ENCODE data around the gene TAF4. TPM values are rescaled to one million over a fixed set of nuclear protein-coding genes. Genes with fewer than 3 reads are reported as not detected.
"Not testable (repeated sequence)": the region's sequence is repeated elsewhere in the genome, so short reads cannot be mapped to it uniquely, and the experiment has no call there.

The TAF4 gene
- total and polyA plus RNA-seq, 2 of the 13 experiments (the other 11 are each of a cell fraction or from before 2014, with no cell fraction given): 5.9 to 12.0 TPM

DNA sequence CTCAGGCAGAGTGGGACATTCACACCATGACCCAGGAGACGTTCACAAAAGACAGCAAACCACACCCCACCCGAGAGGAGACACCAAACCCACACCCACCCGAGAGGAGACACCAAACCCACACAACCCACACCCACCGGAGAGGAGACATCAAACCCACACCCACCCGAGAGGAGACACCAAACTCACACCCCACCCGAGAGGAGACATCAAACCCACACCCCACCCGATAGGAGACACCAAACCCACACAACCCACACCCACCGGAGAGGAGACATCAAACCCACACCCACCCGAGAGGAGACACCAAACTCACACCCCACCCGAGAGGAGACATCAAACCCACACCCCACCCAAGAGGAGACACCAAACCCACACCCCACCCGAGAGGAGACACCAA is 84.0 kb downstream of the TAF4 start:
- intact Hi-C loops (cut with micrococcal nuclease; ENCODE audit: unreplicated experiment); H2AFZ ChIP-seq (ENCODE audit: low read length); H3K9ac ChIP-seq (ENCODE audit: insufficient read depth, low read depth, low read length); H3K9me3 ChIP-seq (ENCODE audit: low read length); POLR2A ChIA-PET; H3K4me3 ChIP-seq (replicated peaks in 1 of 3; ENCODE audit: insufficient read depth in 1 of 3, low read depth in 2 of 3, low read length in 3 of 3); H3K4me1 ChIP-seq (ENCODE audit: insufficient read depth, low read length); H3K27me3 ChIP-seq (ENCODE audit: control insufficient read depth in 1 of 2, insufficient read depth in 2 of 2, low read length in 2 of 2); H3K27ac ChIP-seq (ENCODE audit: extremely low read length, insufficient read depth, low read length); DNase-seq (ENCODE audit: low spot score); H3K79me2 ChIP-seq (ENCODE audit: insufficient read depth, low read length); in situ Hi-C loops (cut with HindIII; ENCODE audit: extremely low pct_ligation_motif_present, low pct_unique_long_range_greater_than_20kb); H3K4me2 ChIP-seq (ENCODE audit: low read depth, low read length); BruUV-seq (replicated peaks); ATAC-seq: not testable (repeated sequence)
- Histone ChIP-seq H3K36me3 (replicated peaks in 1 of 2; ENCODE audit: control insufficient read depth in 1 of 2, insufficient read depth in 2 of 2, low read length in 2 of 2) (peaks cover 13 to 43% of the 10 kb centered on the region in 2 experiments), H4K20me1 (ENCODE audit: insufficient read depth, low read length) (peaks cover 16% of the 10 kb centered on the region; the same call in 1 of the 2 replicates)
- CTCF ChIA-PET (ENCODE audit: low intra/inter-chr PET ratio, low total read pairs): interaction anchor here (0.8 to 1.3 kb wide), 2 partner anchors 155 to 175 kb away, joined by 3 to 6 read pairs; no protein-coding TSS in a partner anchor
- FAIRE-seq: peak; percentile 36
- WGBS (ENCODE audit: low lambda C conversion rate): 87% methylated on average over 11 of the region's 11 CpGs

DNA sequence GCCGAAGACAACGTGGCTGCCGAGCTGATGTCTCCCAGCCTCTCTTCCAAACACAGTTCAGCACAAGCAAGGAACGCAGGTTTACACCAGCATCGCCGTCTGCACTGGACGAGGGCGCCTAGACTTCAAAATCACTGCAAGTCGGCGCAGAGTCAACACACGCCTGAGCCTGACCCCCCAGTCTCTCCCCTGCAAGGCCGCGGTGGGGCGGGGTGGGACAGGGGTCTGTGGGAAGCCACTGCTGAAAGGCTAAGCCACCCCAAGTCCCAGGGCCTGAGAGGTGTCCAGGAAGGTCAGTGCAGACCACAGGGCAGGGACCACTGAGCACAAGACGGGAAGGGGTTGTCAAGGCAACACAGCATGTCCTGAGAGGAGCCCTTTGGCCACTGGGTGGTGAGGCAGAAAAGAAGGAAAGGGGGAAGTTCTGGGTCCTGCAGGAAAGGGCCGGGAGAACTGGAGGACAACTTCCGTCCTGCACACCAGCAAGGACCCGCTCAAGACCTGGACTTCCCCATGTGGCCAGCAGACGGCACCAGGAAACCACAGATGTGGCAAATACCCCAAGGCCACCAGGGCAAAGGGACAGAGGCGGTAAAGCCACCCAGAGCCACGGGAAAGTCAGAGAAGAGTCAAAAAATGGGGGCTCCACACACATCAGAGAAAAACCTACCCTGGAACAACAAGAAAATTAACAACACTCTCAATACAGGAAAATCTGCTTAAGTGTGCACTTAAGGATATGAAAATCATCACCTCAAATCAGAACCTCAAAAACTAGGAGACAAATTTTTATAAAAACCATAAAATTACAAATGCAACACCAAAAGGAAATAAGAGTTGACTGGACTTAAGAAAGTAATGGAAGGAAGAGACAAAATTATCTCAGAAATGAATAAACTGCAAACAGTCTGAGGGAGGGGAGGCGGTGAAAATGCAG is 84.8 kb downstream of the TAF4 start:
- H2AFZ ChIP-seq (ENCODE audit: low read length): no peak overlapping the region
- intact Hi-C loops (cut with micrococcal nuclease; ENCODE audit: unreplicated experiment) (no loop called here), in situ Hi-C loops (cut with HindIII; ENCODE audit: extremely low pct_ligation_motif_present, low pct_unique_long_range_greater_than_20kb) (no loop called here)
- H3K27me3 ChIP-seq (ENCODE audit: control insufficient read depth in 1 of 2, insufficient read depth in 2 of 2, low read length in 2 of 2): no peaks in the 10 kb centered on the region
- no peak overlapping the region for H3K27ac ChIP-seq (ENCODE audit: extremely low read length, insufficient read depth, low read length)
- no peak overlapping the region for H3K4me2 ChIP-seq (ENCODE audit: low read depth, low read length)
- H3K9ac ChIP-seq (ENCODE audit: insufficient read depth, low read depth, low read length): no peak overlapping the region
- H4K20me1 ChIP-seq (ENCODE audit: insufficient read depth, low read length): peaks cover 20% of the 10 kb centered on the region; the same call in 1 of the 2 replicates
- 0 out of 2 replicates have a peak, but pooled peaks cover 6% of the 10 kb centered on the region for H3K4me1 ChIP-seq (ENCODE audit: insufficient read depth, low read length)
- no peaks in the 10 kb centered on the region for H3K79me2 ChIP-seq (ENCODE audit: insufficient read depth, low read length)
- H3K36me3 ChIP-seq (replicated peaks in 1 of 2; ENCODE audit: control insufficient read depth in 1 of 2, insufficient read depth in 2 of 2, low read length in 2 of 2): peaks cover 18 to 47% of the 10 kb centered on the region in 2 experiments
- DNase-seq (ENCODE audit: low spot score) (peak; percentile 72), ATAC-seq (peak; percentile 86), FAIRE-seq (peak; percentile 75)
- H3K4me3 ChIP-seq (replicated peaks in 1 of 3; ENCODE audit: insufficient read depth in 1 of 3, low read depth in 2 of 3, low read length in 3 of 3): no peak overlapping the region
- 85% methylated on average over 22 of the region's 22 CpGs for WGBS (ENCODE audit: low lambda C conversion rate)
- no peaks in the 10 kb centered on the region for H3K9me3 ChIP-seq (ENCODE audit: low read length)
- no TSS peak for BruUV-seq (replicated peaks)
- ChIA-PET POLR2A (no interaction called here), CTCF (ENCODE audit: low intra/inter-chr PET ratio, low total read pairs) (interaction anchor here (0.8 to 1.3 kb wide), 2 partner anchors 156 to 176 kb away, joined by 3 to 6 read pairs; no protein-coding TSS in a partner anchor)
- no peak for TF ChIP-seq ZBTB3 (CRISPR knock-in tag; IDR thresholded peaks at IDR 0.05; ENCODE audit: borderline replicate concordance, low read depth)
- TF ChIP-seq, protein P1, sequence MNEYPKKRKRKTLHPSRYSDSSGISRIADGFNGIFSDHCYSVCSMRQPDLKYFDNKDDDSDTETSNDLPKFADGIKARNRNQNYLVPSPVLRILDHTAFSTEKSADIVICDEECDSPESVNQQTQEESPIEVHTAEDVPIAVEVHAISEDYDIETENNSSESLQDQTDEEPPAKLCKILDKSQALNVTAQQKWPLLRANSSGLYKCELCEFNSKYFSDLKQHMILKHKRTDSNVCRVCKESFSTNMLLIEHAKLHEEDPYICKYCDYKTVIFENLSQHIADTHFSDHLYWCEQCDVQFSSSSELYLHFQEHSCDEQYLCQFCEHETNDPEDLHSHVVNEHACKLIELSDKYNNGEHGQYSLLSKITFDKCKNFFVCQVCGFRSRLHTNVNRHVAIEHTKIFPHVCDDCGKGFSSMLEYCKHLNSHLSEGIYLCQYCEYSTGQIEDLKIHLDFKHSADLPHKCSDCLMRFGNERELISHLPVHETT (CRISPR knock-in tag; conservative IDR thresholded peaks at IDR 0.05): no peak
- no peak for TF ChIP-seq HDAC2 (CRISPR knock-in tag; IDR thresholded peaks at IDR 0.05)
- no peak for TF ChIP-seq ARNT2 (CRISPR knock-in tag; IDR thresholded peaks at IDR 0.05; ENCODE audit: low read depth)
- TF ChIP-seq ZNF562 (CRISPR knock-in tag; IDR thresholded peaks at IDR 0.05; ENCODE audit: borderline replicate concordance): no peak
- TF ChIP-seq ZFYVE20 (CRISPR knock-in tag; IDR thresholded peaks at IDR 0.05; ENCODE audit: borderline replicate concordance, low read depth): no peak
- no peak for TF ChIP-seq SAFB2 (CRISPR knock-in tag; IDR thresholded peaks at IDR 0.05; ENCODE audit: borderline replicate concordance, low read depth)
- peak; percentile 28; the same call in 1 of the 2 replicates for TF ChIP-seq BHLHE40 (IDR thresholded peaks at IDR 0.05; ENCODE audit: low read length)
- no peak for TF ChIP-seq ZNF343 (CRISPR knock-in tag; IDR thresholded peaks at IDR 0.05)
- no peak for TF ChIP-seq NFYB (CRISPR knock-in tag; IDR thresholded peaks at IDR 0.05)
- TF ChIP-seq, protein P2, sequence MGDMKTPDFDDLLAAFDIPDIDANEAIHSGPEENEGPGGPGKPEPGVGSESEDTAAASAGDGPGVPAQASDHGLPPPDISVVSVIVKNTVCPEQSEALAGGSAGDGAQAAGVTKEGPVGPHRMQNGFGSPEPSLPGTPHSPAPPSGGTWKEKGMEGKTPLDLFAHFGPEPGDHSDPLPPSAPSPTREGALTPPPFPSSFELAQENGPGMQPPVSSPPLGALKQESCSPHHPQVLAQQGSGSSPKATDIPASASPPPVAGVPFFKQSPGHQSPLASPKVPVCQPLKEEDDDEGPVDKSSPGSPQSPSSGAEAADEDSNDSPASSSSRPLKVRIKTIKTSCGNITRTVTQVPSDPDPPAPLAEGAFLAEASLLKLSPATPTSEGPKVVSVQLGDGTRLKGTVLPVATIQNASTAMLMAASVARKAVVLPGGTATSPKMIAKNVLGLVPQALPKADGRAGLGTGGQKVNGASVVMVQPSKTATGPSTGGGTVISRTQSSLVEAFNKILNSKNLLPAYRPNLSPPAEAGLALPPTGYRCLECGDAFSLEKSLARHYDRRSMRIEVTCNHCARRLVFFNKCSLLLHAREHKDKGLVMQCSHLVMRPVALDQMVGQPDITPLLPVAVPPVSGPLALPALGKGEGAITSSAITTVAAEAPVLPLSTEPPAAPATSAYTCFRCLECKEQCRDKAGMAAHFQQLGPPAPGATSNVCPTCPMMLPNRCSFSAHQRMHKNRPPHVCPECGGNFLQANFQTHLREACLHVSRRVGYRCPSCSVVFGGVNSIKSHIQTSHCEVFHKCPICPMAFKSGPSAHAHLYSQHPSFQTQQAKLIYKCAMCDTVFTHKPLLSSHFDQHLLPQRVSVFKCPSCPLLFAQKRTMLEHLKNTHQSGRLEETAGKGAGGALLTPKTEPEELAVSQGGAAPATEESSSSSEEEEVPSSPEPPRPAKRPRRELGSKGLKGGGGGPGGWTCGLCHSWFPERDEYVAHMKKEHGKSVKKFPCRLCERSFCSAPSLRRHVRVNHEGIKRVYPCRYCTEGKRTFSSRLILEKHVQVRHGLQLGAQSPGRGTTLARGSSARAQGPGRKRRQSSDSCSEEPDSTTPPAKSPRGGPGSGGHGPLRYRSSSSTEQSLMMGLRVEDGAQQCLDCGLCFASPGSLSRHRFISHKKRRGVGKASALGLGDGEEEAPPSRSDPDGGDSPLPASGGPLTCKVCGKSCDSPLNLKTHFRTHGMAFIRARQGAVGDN (CRISPR knock-in tag; IDR thresholded peaks at IDR 0.05): peak; percentile 29

Measured in HepG2 (cell line).